Endothelial cell of umbilical vein (primary cell): ENCODE results near the gene SLC51B. TPM values are rescaled to one million over a fixed set of nuclear protein-coding genes. Genes with fewer than 3 reads are reported as not detected.
"Not testable (repeated sequence)": the region's sequence is repeated elsewhere in the genome, so short reads cannot be mapped to it uniquely, and the experiment has no call there.

Experiments used
- BruUV-seq: library from RNA; stranded (reverse); fragments of 400-500 nt; replicated peaks from 2 replicates; lab custom pipeline; 2021; lab: Mats Ljungman, UMichigan
- CTCF ChIA-PET: fragments of 300-600, 350-600 bp; sonication (Branson Sonifier 250); formaldehyde crosslinking; loops from one replicate; lab custom pipeline; 2021; ENCODE audit warnings: antibody characterized with exemption, inconsistent platforms; lab: Charles Lee
- POLR2A ChIA-PET: fragments of 300-600, 350-600 bp; sonication (Branson Sonifier 250); formaldehyde crosslinking; loops from one replicate; lab custom pipeline; 2021; ENCODE audit warnings: antibody characterized with exemption, inconsistent platforms; lab: Charles Lee
- DNase-seq: peaks from one replicate; pipeline ENCODE4 v3.0.0-alpha.2; 2011; ENCODE audit warnings: low read depth, low spot score
- FAIRE-seq: peaks from 2 replicates; lab custom pipeline; 2011; peaks lifted over from hg19 to GRCh38; lab: Jason Lieb, UNC
- H2AFZ ChIP-seq: 2 replicates; pipeline ENCODE4 v1.6.0; 2012; ENCODE audit warnings: low read depth, low read length, control low read depth, inconsistent platforms
- H3K27ac ChIP-seq: 2 replicates; pipeline ENCODE4 v1.5.1; 2011; ENCODE audit warnings: low read depth, mild to moderate bottlenecking, control low read depth, low read length, moderate library complexity; ENCODE audit not compliant: insufficient read depth
- H3K27me3 ChIP-seq, 2 experiments: 2 replicates each; pipeline versions ENCODE4 v1.6.0 to v1.6.1; 2011; ENCODE audit warnings: low read length in 2 of 2, mixed read lengths in 1 of 2; ENCODE audit not compliant: control insufficient read depth in 2 of 2, insufficient read depth in 2 of 2
- H3K36me3 ChIP-seq, 2 experiments: 2 replicates in 1 of 2; 3 replicates in 1 of 2; pipeline ENCODE4 v1.5.1; 2011; ENCODE audit warnings: low read length in 2 of 2, mild to moderate bottlenecking in 1 of 2, moderate library complexity in 1 of 2; ENCODE audit not compliant: control insufficient read depth in 2 of 2, insufficient read depth in 2 of 2; ENCODE audit errors: extremely low read depth in 1 of 2
- H3K4me1 ChIP-seq: 3 replicates; pipeline ENCODE4 v1.5.1; 2011; ENCODE audit warnings: mild to moderate bottlenecking, low read length; ENCODE audit not compliant: control insufficient read depth, insufficient read depth; ENCODE audit errors: extremely low read depth
- H3K4me2 ChIP-seq: 2 replicates; pipeline ENCODE4 v1.6.1; 2011; ENCODE audit warnings: low read length, control low read depth, mixed read lengths; ENCODE audit not compliant: insufficient read depth
- H3K4me3 ChIP-seq, 3 experiments: fragments of 200-600 bp in 1 of 3; sonication (generic), shearing (Covaris generic) in 1 of 3; replicated peaks in 1 of 3; 2 replicates each; pipeline ENCODE4 v1.5.1; 2011 to 2016; ENCODE audit warnings: control low read depth in 3 of 3, low read length in 3 of 3, mild to moderate bottlenecking in 2 of 3, inconsistent platforms in 1 of 3, low read depth in 1 of 3, moderate library complexity in 1 of 3; ENCODE audit not compliant: insufficient read depth in 1 of 3
- H3K79me2 ChIP-seq: 2 replicates; pipeline ENCODE4 v1.6.0; 2012; ENCODE audit warnings: low read length, inconsistent platforms; ENCODE audit not compliant: control insufficient read depth, insufficient read depth
- H3K9ac ChIP-seq: replicated peaks from 2 replicates; pipeline ENCODE3; 2011; ENCODE audit warnings: low read length, control low read depth; ENCODE audit not compliant: insufficient read depth; ENCODE audit errors: extremely low read depth
- H3K9me1 ChIP-seq: replicated peaks from 3 replicates; pipeline ENCODE4 v1.6.0; 2011; ENCODE audit warnings: mild to moderate bottlenecking, low read length; ENCODE audit not compliant: control insufficient read depth, insufficient read depth; ENCODE audit errors: extremely low read depth
- H3K9me3 ChIP-seq: replicated peaks from 2 replicates; pipeline ENCODE4 v1.5.1; 2012; ENCODE audit warnings: low read length, inconsistent platforms; ENCODE audit not compliant: control insufficient read depth, insufficient read depth
- H4K20me1 ChIP-seq: replicated peaks from 2 replicates; pipeline ENCODE3; 2011; ENCODE audit warnings: mild to moderate bottlenecking, low read length; ENCODE audit not compliant: control insufficient read depth, insufficient read depth; ENCODE audit errors: extremely low read depth
- CTCF ChIP-seq, 2 donors: IDR thresholded peaks; 1 replicate in 1 of 2; 2 replicates in 1 of 2; pipeline ENCODE4 v1.5.1; 2011; ENCODE audit warnings: low read length in 2 of 2, mild to moderate bottlenecking in 2 of 2, moderate library complexity in 2 of 2, control low read depth in 1 of 2, inconsistent platforms in 1 of 2, low read depth in 1 of 2; ENCODE audit not compliant: insufficient read depth in 1 of 2; ENCODE audit errors: extremely low read depth in 1 of 2
- EZH2 ChIP-seq: IDR thresholded peaks from 2 replicates; pipeline ENCODE4 v1.6.1; 2012; ENCODE audit warnings: borderline replicate concordance, low read depth, mild to moderate bottlenecking, moderate library complexity, low read length, inconsistent platforms; ENCODE audit not compliant: severe bottlenecking
- FOS ChIP-seq: IDR thresholded peaks from 2 replicates; pipeline ENCODE4 v1.6.1; 2011; ENCODE audit warnings: mild to moderate bottlenecking, low read length, moderate library complexity, borderline replicate concordance; ENCODE audit not compliant: insufficient read depth
- GATA2 ChIP-seq: IDR thresholded peaks from 2 replicates; pipeline ENCODE4 v1.7.0; 2011; ENCODE audit warnings: low read depth, mild to moderate bottlenecking, moderate library complexity, mixed read lengths, low read length; ENCODE audit not compliant: insufficient read length, insufficient read depth
- JUN ChIP-seq: IDR thresholded peaks from 2 replicates; pipeline ENCODE4 v1.6.1; 2011; ENCODE audit warnings: borderline replicate concordance, low read depth; ENCODE audit not compliant: insufficient read length, insufficient read depth
- MAX ChIP-seq: IDR thresholded peaks from 2 replicates; pipeline ENCODE4 v1.6.1; 2011; ENCODE audit not compliant: insufficient read depth, insufficient read length
- MYC ChIP-seq: IDR thresholded peaks from one replicate; pipeline ENCODE4 v1.6.1; 2011; ENCODE audit warnings: mild to moderate bottlenecking, low read depth, low read length
- POLR2A ChIP-seq: IDR thresholded peaks from 2 replicates; pipeline ENCODE4 v1.6.1; 2012; ENCODE audit warnings: low read depth, mild to moderate bottlenecking, control low read depth, low read length
- POLR2AphosphoS5 ChIP-seq: IDR thresholded peaks from 2 replicates; pipeline ENCODE4 v1.6.1; 2012; ENCODE audit warnings: low read depth, mild to moderate bottlenecking, control low read depth, low read length, moderate library complexity; ENCODE audit not compliant: insufficient read depth
- dilution Hi-C: fragments of 300-500 bp; cut with MboI; formaldehyde crosslinking; loops from one replicate; pipeline ENCODE4 v1.15.0; 2019; ENCODE audit warnings: low sequenced_read_pairs; ENCODE audit not compliant: extremely low pct_ligation_motif_present
- intact Hi-C: fragments of 100-400 bp; cut with micrococcal nuclease; formaldehyde crosslinking; loops from one replicate; pipeline ENCODE4 v1.10.0; 2022
- polyA plus RNA-seq, 4 experiments: library from polyadenylated mRNA; depleted of rRNA in 3 of 4; stranded (reverse) in 3 of 4; unstranded in 1 of 4; fragments of >200 nt; gene quantifications; 2 replicates each; pipeline versions ENCODE4 v1.2.1 to v1.2.3, GENCODE V29; 2011 to 2012; ENCODE audit warnings: missing spikeins in 1 of 4
- total RNA-seq: library from RNA; stranded (reverse); gene quantifications from 2 replicates; pipeline ENCODE4 v1.2.3, GENCODE V29; 2021

The SLC51B gene
- total and polyA plus RNA-seq, 2 donors (not counting 3 experiments of a cell fraction or from before 2014, with no cell fraction given): not detected

GRCh38 chr15:65092911-65093792 is 48.0 kb downstream of the SLC51B start:
- H3K9me3 ChIP-seq: no peaks in the 10 kb centered on the region
- intact Hi-C loops: no loop called here
- dilution Hi-C loops: no loop called here
- no peak overlapping the region for H3K9ac ChIP-seq
- no peak for FAIRE-seq
- BruUV-seq: no TSS peak
- H3K9me1 ChIP-seq: no peaks in the 10 kb centered on the region
- H3K4me2 ChIP-seq: no peak overlapping the region
- no peaks in the 10 kb centered on the region for H3K4me1 ChIP-seq
- no peak for DNase-seq
- no peaks in the 10 kb centered on the region for H4K20me1 ChIP-seq
- ChIA-PET POLR2A (no interaction called here), CTCF (interaction anchor here (1.0 to 1.3 kb wide), 2 partner anchors 8 to 15 kb away, joined by 3 to 4 read pairs; no protein-coding TSS in a partner anchor)
- H3K4me3 ChIP-seq: no peak overlapping the region
- H3K27me3 ChIP-seq: no peaks in the 10 kb centered on the region
- H3K79me2 ChIP-seq: no peaks in the 10 kb centered on the region
- no peak overlapping the region for H2AFZ ChIP-seq
- H3K36me3 ChIP-seq: peaks cover 0 to 3% of the 10 kb centered on the region in 2 experiments
- TF ChIP-seq POLR2AphosphoS5: no peak
- TF ChIP-seq FOS: no peak
- no peak for TF ChIP-seq EZH2
- no peak for TF ChIP-seq MYC
- TF ChIP-seq GATA2: no peak
- no peak for TF ChIP-seq POLR2A
- TF ChIP-seq JUN: no peak
- no peak for TF ChIP-seq MAX
- TF ChIP-seq CTCF (IDR thresholded peaks at IDR 0.05; ENCODE audit: extremely low read depth in 1 of 2, insufficient read depth in 1 of 2, low read depth in 1 of 2, low read length in 2 of 2): no peak
- no peak overlapping the region for H3K27ac ChIP-seq

- H3K4me1 ChIP-seq, BruUV-seq, H3K9me3 ChIP-seq, CTCF ChIA-PET, H4K20me1 ChIP-seq, DNase-seq, H3K4me3 ChIP-seq, FAIRE-seq, H3K36me3 ChIP-seq, H3K79me2 ChIP-seq, H2AFZ ChIP-seq, H3K27me3 ChIP-seq, H3K9ac ChIP-seq, POLR2A ChIA-PET, H3K9me1 ChIP-seq, H3K27ac ChIP-seq, dilution Hi-C loops, H3K4me2 ChIP-seq, intact Hi-C loops: not testable (repeated sequence)
Observed at GRCh38 chr15:65093793-65094170, 48.6 kb downstream of the SLC51B start.
